ENCODE measurements around the gene RAP1A. TPM values are rescaled to one million over a fixed set of nuclear protein-coding genes. Genes with fewer than 3 reads are reported as not detected.
"Not testable (repeated sequence)": the region's sequence is repeated elsewhere in the genome, so short reads cannot be mapped to it uniquely, and the experiment has no call there.

RAP1A gene
- total RNA-seq, 1 experiment from 2014 or later = 33.2 TPM

GRCh38 chr1:111679541-111679940, 60.0 kb downstream of the RAP1A start:
- DNase-seq = no peak
- H3K27me3 Mint-ChIP-seq (ENCODE audit: unreplicated experiment) = no peaks in the 10 kb centered on the region
- peaks cover 4% of the 10 kb centered on the region for H3K36me3 Mint-ChIP-seq (ENCODE audit: insufficient read depth, unreplicated experiment)
- intact Hi-C loops (cut with micrococcal nuclease; ENCODE audit: unreplicated experiment) = no loop called here
- H3K4me3 Mint-ChIP-seq (ENCODE audit: low read depth, unreplicated experiment) = no peak overlapping the region
- BruUV-seq (replicated peaks) = no TSS peak
- CTCF ChIA-PET = interaction anchor here (0.6 kb wide), 1 partner anchor 175 kb away, joined by 3 read pairs; no protein-coding TSS in a partner anchor
- TF ChIP-seq CTCF (IDR thresholded peaks at IDR 0.05; ENCODE audit: unreplicated experiment) = no peak
- H3K27ac Mint-ChIP-seq (ENCODE audit: unreplicated experiment) = no peak overlapping the region
- no peaks in the 10 kb centered on the region for H3K4me1 Mint-ChIP-seq (ENCODE audit: low read depth, unreplicated experiment)
- H3K9me3 Mint-ChIP-seq (ENCODE audit: low read depth, unreplicated experiment) = peaks cover 23% of the 10 kb centered on the region

- H3K4me1 Mint-ChIP-seq (ENCODE audit: low read depth, unreplicated experiment); H3K36me3 Mint-ChIP-seq (ENCODE audit: insufficient read depth, unreplicated experiment); H3K4me3 Mint-ChIP-seq (ENCODE audit: low read depth, unreplicated experiment); H3K27ac Mint-ChIP-seq (ENCODE audit: unreplicated experiment); DNase-seq; intact Hi-C loops (cut with micrococcal nuclease; ENCODE audit: unreplicated experiment); H3K27me3 Mint-ChIP-seq (ENCODE audit: unreplicated experiment); BruUV-seq (replicated peaks): not testable (repeated sequence)
- CTCF ChIA-PET = interaction anchor here (0.6 kb wide), 1 partner anchor 176 kb away, joined by 3 read pairs; no protein-coding TSS in a partner anchor
- H3K9me3 Mint-ChIP-seq (ENCODE audit: low read depth, unreplicated experiment) = peaks cover 19% of the 10 kb centered on the region
Observed at GRCh38 chr1:111680212-111680800, 60.7 kb downstream of the RAP1A start.

GRCh38 chr1:111685293-111686153, 65.9 kb downstream of the RAP1A start:
- H3K9me3 Mint-ChIP-seq (ENCODE audit: low read depth, unreplicated experiment) = peaks cover 11% of the 10 kb centered on the region
- CTCF ChIA-PET; H3K4me3 Mint-ChIP-seq (ENCODE audit: low read depth, unreplicated experiment); H3K27me3 Mint-ChIP-seq (ENCODE audit: unreplicated experiment); H3K36me3 Mint-ChIP-seq (ENCODE audit: insufficient read depth, unreplicated experiment); intact Hi-C loops (cut with micrococcal nuclease; ENCODE audit: unreplicated experiment); H3K4me1 Mint-ChIP-seq (ENCODE audit: low read depth, unreplicated experiment); DNase-seq; H3K27ac Mint-ChIP-seq (ENCODE audit: unreplicated experiment); BruUV-seq (replicated peaks): not testable (repeated sequence)

GRCh38 chr1:111690306-111690617, 70.7 kb downstream of the RAP1A start:
- no peak for DNase-seq
- intact Hi-C loops (cut with micrococcal nuclease; ENCODE audit: unreplicated experiment) = no loop called here
- no peak overlapping the region for H3K27ac Mint-ChIP-seq (ENCODE audit: unreplicated experiment)

GRCh38 chr1:111691886-111692285, 72.3 kb downstream of the RAP1A start:
- Mint-ChIP-seq H3K4me1 (ENCODE audit: low read depth, unreplicated experiment) (no peaks in the 10 kb centered on the region), H3K27ac (ENCODE audit: unreplicated experiment) (no peak overlapping the region), H3K9me3 (ENCODE audit: low read depth, unreplicated experiment) (no peaks in the 10 kb centered on the region), H3K36me3 (ENCODE audit: insufficient read depth, unreplicated experiment) (no peaks in the 10 kb centered on the region), H3K27me3 (ENCODE audit: unreplicated experiment) (no peaks in the 10 kb centered on the region), H3K4me3 (ENCODE audit: low read depth, unreplicated experiment) (no peak overlapping the region)
- no peak for TF ChIP-seq CTCF (IDR thresholded peaks at IDR 0.05; ENCODE audit: unreplicated experiment)
- CTCF ChIA-PET = no interaction called here
- no peak for DNase-seq
- intact Hi-C loops (cut with micrococcal nuclease; ENCODE audit: unreplicated experiment) = no loop called here
- BruUV-seq (replicated peaks) = no TSS peak

More at GRCh38 chr1:111690306-111690617, 70.7 kb downstream of the RAP1A start:
- TF ChIP-seq CTCF (IDR thresholded peaks at IDR 0.05; ENCODE audit: unreplicated experiment) = no peak
- H3K4me1 Mint-ChIP-seq (ENCODE audit: low read depth, unreplicated experiment) = no peaks in the 10 kb centered on the region
- BruUV-seq (replicated peaks) = no TSS peak
- H3K27me3 Mint-ChIP-seq (ENCODE audit: unreplicated experiment) = no peaks in the 10 kb centered on the region
- H3K9me3 Mint-ChIP-seq (ENCODE audit: low read depth, unreplicated experiment) = no peaks in the 10 kb centered on the region
- no peaks in the 10 kb centered on the region for H3K36me3 Mint-ChIP-seq (ENCODE audit: insufficient read depth, unreplicated experiment)
- CTCF ChIA-PET = no interaction called here
- H3K4me3 Mint-ChIP-seq (ENCODE audit: low read depth, unreplicated experiment) = no peak overlapping the region
